ENCODE measurements around the gene DYRK3. TPM values are rescaled to one million over a fixed set of nuclear protein-coding genes. Genes with fewer than 3 reads are reported as not detected.

The DYRK3 gene
- total RNA-seq, 1 experiment from 2014 or later = 7.1 TPM

GRCh38 chr1:206651958-206652890 lies 16.9 kb downstream of the DYRK3 start:
- H2AFZ ChIP-seq (ENCODE audit: low read depth, low read length, poor library complexity, severe bottlenecking) = no peak overlapping the region
- DNase-seq (ENCODE audit: low read depth, low spot score) = no peak
- ChIA-PET POLR2A (no interaction called here), RAD21 (ENCODE audit: low non-redundant PET in 1 of 2, low total read pairs in 2 of 2, uncharacterized antibody in 2 of 2, unreplicated experiment in 2 of 2) (no interaction called here), CTCF (no interaction called here)
- no peaks in the 10 kb centered on the region for H3K4me1 ChIP-seq (ENCODE audit: control insufficient read depth in 1 of 2, insufficient read depth in 2 of 2, low read length in 2 of 2)
- no peaks in the 10 kb centered on the region for H4K20me1 ChIP-seq (ENCODE audit: insufficient read depth)
- no peak overlapping the region for H3K27ac ChIP-seq (ENCODE audit: low read depth, low read length)
- H3K79me2 ChIP-seq (ENCODE audit: insufficient read depth, low read length) = no peaks in the 10 kb centered on the region
- no peak overlapping the region for H3K4me3 ChIP-seq (replicated peaks in 1 of 2; ENCODE audit: low read depth in 1 of 2, low read length in 2 of 2)
- peaks cover 0 to 4% of the 10 kb centered on the region in 2 experiments; a peak in 1 of 4 replicates for H3K36me3 ChIP-seq (ENCODE audit: control insufficient read depth in 1 of 2, insufficient read depth in 2 of 2, low read length in 2 of 2)
- no TSS peak for BruUV-seq (replicated peaks)
- H3K9ac ChIP-seq (ENCODE audit: low read length) = no peak overlapping the region
- no peak for ATAC-seq
- no peaks in the 10 kb centered on the region for H3K9me2 ChIP-seq (ENCODE audit: insufficient read depth)
- H3K4me2 ChIP-seq (ENCODE audit: low read length) = no peak overlapping the region
- intact Hi-C loops (cut with micrococcal nuclease) = no loop called here
- TF ChIP-seq POLR2A (IDR thresholded peaks at IDR 0.05; ENCODE audit: borderline replicate concordance, extremely low read depth, insufficient read depth, insufficient read length) (no peak), ATF3 (IDR thresholded peaks at IDR 0.05) (no peak), TCF7L2 (IDR thresholded peaks at IDR 0.05; ENCODE audit: borderline replicate concordance, extremely low read depth, insufficient read depth, insufficient read length) (no peak), FOSL1 (IDR thresholded peaks at IDR 0.05; ENCODE audit: low read depth) (no peak)
- TF ChIP-seq, protein P1, sequence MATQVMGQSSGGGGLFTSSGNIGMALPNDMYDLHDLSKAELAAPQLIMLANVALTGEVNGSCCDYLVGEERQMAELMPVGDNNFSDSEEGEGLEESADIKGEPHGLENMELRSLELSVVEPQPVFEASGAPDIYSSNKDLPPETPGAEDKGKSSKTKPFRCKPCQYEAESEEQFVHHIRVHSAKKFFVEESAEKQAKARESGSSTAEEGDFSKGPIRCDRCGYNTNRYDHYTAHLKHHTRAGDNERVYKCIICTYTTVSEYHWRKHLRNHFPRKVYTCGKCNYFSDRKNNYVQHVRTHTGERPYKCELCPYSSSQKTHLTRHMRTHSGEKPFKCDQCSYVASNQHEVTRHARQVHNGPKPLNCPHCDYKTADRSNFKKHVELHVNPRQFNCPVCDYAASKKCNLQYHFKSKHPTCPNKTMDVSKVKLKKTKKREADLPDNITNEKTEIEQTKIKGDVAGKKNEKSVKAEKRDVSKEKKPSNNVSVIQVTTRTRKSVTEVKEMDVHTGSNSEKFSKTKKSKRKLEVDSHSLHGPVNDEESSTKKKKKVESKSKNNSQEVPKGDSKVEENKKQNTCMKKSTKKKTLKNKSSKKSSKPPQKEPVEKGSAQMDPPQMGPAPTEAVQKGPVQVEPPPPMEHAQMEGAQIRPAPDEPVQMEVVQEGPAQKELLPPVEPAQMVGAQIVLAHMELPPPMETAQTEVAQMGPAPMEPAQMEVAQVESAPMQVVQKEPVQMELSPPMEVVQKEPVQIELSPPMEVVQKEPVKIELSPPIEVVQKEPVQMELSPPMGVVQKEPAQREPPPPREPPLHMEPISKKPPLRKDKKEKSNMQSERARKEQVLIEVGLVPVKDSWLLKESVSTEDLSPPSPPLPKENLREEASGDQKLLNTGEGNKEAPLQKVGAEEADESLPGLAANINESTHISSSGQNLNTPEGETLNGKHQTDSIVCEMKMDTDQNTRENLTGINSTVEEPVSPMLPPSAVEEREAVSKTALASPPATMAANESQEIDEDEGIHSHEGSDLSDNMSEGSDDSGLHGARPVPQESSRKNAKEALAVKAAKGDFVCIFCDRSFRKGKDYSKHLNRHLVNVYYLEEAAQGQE (IDR thresholded peaks at IDR 0.05; ENCODE audit: low read depth) = no peak
- H3K9me3 ChIP-seq (ENCODE audit: control insufficient read depth in 1 of 2, insufficient read depth in 1 of 2, low read depth in 1 of 2, low read length in 2 of 2) = no peaks in the 10 kb centered on the region
- no peaks in the 10 kb centered on the region for H3K27me3 ChIP-seq (ENCODE audit: insufficient read depth, low read length)

Data from HCT116 (cell line).